ENCODE measurements around the gene S100A14.

GRCh38 chr1:153612111-153612754 lies 3.9 kb downstream of the S100A14 start:
- TF ChIP-seq EZH2phosphoT487 (IDR thresholded peaks at IDR 0.05; ENCODE audit: low read depth) (no peak), CTCF (IDR thresholded peaks at IDR 0.05; ENCODE audit: low read depth, low read length) (no peak)
